Adrenal gland (tissue), 5 donors: ENCODE measurements around the gene SSBP1.

Experiments
- CTCF ChIP-seq, 6 experiments: fragments of 450-650 bp in 4 of 6; fragments of 200-600 bp in 2 of 6; sonication (generic) in 1 of 6; IDR thresholded peaks; 1 replicate in 5 of 6; 2 replicates in 1 of 6; pipeline versions ENCODE4 v1.5.1 to v1.8.0; 2016 to 2021; ENCODE audit warnings: antibody characterized with exemption in 6 of 6, mild to moderate bottlenecking in 2 of 6, moderate library complexity in 1 of 6
- POLR2A ChIP-seq, 2 donors: fragments of 450-650 bp; IDR thresholded peaks; one replicate each; pipeline ENCODE4 v1.6.1; 2017; ENCODE audit warnings: antibody characterized with exemption in 2 of 2, mild to moderate bottlenecking in 2 of 2, moderate library complexity in 1 of 2
- donor health status: DM: no; HTN: no; CAD: no.

GRCh38 chr7:141748396-141748795, 10.2 kb downstream of the SSBP1 start:
- TF ChIP-seq POLR2A (IDR thresholded peaks at IDR 0.05) (no peak), CTCF (IDR thresholded peaks at IDR 0.05) (no peak)
